Stimulated activated CD4-positive, alpha-beta T cell treated with anti-CD3 and anti-CD28 coated beads, Interleukin-15, amount 100 ng/mL, for 1 hour (primary cell): ENCODE results near the gene OTUB1.

Source experiments
- DNase-seq, 2 donors: peaks; one replicate each; pipeline ENCODE4 v3.0.0-alpha.2; 2020; ENCODE audit warnings: low read depth in 1 of 2, low spot score in 1 of 2

The OTUB1 gene

DNA sequence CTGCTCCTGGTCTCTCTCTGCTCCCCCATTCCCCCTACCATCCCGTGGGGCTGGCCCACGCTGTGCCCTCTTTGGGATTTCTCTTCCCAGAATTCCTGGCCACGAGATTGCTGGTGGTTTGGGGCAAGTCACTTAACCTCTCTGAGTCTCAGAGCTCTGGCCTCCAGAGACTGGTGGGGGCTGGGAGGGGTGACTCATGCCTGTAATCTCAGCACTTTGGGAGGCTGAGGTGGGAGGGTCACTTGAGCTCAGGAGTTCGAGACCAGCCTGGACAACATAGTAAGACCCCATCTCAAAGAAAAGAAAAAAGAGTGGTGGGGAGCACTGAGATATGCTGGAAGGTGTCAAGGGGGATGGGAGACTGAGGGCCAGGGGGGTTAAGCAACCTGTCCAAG, 18.3 kb downstream of the OTUB1 start:
- DNase-seq, result no peak

DNA sequence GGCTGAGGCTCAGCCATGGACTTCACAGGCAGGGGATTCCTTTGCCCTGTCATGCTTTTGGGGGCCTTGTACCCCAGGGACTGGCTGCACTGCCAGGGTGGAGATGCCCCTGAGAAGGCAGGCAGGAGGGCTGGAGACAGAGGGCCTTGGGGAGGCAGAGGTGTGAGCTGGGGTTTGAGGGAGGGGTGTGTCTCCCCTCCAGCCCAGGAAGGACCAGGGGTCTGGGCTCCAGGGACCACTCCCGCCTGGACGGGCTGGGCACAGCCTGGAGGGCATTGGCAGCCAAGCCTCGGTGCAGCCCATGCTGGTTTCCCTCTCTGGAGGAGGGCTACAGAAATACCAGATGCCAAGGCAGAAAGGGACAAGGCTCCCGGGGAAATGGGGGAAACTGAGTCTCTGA, 19.5 kb downstream of the OTUB1 start:
- no peak for DNase-seq

DNA sequence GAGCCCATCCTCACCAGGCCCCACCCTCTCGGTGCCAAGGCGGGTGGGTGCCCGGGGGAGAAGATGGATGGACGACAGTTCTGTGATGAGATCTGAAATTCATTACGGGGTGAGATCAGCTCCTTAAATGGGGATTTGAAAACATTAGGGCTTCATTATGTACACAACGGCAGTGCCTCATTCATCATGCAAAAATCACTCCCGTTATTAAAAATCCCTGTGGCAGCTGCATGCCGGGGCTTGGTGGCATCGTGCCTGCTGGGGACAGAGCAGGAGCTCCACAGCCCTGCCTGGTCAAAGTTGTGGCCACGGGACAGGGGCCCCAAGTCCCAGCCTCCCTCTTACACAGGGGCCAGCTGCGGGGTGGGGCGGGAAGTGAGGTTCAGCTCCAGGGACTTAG, 20.2 kb downstream of the OTUB1 start:
- DNase-seq, result no peak

DNA sequence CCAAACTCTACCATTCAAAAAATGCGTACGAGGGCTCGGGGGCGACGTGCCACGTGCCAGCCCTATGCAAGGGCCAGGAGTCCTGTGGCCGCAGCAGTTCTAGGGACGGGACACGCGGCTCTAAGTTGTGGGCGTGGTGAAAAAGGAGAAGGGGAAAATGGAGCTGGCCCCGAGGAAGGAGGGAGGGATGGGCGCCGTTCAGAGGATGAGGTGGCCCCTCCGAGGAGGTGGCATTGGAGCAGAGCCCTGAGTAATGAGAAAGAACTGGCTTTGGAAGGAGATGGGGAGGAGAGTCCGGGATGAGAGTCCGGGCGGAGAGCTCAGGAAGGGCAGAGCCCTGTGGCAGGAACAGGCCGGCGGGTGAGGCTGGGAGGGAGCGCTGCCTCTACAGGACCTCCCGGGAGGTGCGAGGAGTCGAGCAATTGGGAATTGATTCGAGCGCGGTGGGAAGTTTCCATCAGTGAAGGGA, 21.0 kb downstream of the OTUB1 start:
- no peak for DNase-seq

DNA sequence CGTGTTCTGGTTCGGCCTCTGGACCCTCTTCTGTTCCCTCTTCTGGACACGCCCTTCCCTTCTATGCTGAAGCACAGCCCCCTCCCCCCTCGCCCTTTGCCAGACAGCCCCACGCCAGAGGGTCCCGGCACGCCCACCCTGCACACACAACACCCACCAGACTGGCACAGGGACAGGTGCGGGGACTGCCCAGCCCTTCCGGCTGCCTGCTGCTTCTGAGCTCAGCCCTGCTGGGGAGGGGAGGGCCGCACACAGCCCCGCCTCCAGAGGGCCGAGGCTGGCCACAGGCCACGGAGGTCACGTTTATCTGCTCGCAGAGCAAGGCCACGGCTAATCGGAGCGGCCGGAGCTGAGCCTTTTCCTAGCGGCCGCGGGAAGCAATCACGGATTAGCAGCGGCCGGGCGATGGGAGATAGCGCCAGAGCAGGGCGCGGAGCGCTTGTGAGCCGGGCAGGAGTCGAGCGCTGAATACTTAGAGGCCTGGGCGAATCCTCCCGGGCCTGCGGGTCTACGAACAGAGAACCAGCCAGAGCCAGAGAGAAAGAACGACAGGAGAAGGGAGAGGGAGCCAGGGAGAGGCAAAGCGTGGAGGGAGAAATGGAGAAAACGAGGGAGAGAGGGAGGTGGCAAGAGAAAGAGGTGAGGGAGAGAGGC, 21.5 kb downstream of the OTUB1 start:
- no peak for DNase-seq

DNA sequence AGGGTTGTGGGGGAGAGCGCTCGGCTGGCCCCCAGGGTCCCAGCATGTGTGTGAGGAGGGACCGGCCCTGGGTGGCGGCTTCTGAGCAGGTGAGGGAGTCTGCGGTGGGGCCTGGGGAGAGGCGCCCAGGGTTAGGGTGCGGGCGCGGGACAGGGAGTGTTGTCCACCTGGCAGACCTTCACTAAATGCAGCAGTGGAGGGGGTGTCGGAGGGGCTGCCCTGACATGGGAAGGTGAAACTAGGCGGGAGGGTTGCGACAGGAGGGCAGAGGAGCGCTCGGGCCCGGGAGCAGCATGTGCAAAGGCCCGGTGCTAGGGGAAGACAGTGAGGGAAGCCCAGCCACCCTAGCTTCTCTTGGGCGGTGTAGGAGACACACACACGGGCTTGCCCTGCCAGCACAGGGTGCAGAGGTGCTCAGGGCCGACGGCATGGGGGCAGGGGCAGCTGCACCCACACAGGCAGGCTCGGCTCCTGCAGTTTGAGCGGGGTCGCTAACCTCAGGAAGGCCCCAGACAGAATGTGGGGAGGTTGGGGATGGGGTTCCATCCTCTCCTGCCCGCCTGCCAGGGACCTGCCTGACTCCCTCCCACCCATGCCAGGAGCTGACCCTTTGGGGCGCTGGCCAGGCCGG, 22.2 kb downstream of the OTUB1 start:
- no peak for DNase-seq

DNA sequence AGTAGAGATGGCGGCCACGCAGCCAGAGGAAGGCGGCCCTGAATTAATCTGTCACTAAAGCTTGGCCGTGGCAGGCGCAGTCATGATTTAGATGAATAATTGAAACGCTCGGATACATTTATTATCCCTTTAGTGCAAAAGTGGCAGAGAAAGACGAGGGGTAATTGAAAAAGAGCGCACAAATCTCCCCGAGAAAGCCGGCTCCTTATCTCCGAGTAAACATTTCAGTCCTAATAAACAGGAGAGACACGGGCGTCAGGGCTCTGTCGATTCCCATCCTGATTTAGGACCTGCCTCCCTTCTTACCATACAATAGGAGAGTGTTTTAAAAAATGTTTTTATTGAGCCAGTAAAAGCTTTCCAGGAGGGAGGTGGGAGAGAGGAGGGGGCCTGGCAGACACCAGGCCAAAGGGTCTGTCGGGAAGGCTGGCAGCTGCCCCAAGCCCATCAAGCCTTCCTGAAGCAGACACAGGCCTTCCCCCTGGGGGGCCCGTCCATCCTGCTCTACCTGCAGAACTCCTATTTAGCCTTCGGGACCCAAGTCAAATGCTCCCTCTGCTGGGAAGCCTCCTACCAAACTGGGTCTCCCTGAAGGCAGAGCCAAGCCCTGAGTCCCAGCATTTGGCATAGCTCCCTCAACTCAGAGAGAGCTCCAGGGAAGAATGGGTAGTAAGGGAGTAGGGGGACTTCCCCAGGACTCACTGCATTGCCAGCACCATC, 22.8 kb downstream of the OTUB1 start:
- DNase-seq, result no peak

DNA sequence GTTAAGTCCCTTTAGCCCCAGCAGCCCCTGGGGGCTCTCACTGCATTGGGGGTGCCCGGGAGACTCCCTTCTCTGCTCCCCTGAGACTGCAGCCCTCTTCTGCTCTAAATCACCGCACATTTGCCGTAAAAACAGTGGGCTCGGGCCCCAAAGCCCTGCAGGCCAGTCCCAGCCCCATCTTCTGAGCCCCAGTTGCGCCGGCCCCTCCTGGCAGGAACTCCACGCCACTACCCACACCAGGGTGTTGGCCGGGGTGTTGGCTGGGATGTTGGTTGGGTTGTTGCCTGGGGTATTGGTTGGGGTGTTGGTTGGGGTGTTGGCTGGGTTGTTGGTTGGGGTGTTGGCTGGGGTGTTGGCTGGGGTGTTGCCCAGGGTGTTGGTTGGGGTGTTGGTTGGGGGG, 23.5 kb downstream of the OTUB1 start:
- DNase-seq, result no peak

DNA sequence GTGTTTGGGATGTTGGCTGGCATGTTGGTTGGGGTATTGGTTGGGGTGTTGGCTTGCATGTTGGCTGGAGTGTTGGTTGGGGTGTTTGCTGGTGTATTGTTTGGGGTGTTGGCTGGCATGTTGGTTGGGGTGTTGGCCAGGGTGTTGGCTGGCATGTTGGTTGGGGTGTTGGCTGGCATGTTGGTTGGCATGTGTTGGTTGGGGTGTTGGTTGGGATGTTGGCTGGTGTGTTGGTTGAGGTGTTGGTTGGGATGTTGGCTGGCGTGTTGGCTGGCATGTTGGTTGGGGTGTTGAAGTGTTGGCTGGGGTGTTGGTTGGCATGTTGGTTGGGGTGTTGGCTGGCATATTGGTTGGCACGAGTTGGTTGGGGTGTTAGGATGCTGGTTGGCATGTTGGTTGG, 24.5 kb downstream of the OTUB1 start:
- no peak for DNase-seq

DNA sequence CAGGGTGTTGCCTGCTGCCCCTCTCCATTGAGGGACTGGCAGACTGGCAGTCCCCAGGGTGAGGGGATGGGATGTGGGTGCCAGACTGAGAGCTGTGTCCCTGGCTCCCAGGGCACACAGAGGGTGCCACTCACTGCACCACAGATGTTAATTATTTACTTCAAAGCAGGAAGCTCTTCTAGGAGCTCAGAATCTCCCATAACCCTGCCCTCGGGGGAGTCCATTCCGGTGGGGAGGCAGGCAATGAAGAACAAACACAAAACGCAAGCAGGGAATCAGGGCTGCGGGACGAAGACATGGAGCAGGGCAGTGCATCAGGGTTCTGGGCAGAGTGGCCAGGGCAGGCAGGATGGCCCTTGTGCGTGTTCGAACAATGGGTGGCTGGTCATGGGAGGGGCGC, 25.1 kb downstream of the OTUB1 start:
- no peak for DNase-seq

DNA sequence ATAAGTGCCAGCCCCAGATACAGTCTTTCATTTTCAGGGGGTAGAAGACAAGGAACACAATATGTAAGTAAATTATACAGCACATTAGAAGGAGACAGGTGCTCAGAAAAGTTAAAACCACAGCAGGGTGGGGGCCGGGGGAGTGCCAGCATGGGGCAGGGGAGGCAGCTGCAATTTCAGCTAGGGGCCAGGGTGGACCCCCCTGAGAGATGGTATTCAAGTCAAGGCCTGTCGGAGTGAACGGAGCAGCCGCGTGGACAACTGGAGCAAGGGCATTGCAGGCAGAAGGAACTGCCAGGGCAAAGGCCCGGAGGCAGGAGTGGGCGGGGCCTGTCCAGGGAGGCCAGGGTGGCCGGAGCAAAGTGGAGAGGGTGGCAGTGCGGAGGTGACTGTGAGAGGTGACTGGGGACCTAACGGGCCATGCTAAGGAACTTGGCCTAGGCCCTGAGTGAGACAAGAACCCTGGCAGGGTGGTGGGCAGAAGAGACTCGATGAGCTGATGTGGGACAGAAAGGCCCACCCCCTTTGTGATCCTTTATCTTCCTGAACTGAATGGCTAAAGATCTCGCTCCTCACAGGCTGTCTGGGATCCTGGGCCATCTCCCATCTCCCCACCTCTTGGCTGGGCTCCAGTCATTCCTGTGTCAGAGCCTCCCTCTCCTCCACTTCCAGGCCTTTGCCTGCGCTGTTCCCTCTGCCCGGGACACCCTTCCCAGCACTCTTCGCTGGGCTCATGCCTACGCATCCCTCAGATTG, 27.1 kb downstream of the OTUB1 start:
- no peak for DNase-seq

DNA sequence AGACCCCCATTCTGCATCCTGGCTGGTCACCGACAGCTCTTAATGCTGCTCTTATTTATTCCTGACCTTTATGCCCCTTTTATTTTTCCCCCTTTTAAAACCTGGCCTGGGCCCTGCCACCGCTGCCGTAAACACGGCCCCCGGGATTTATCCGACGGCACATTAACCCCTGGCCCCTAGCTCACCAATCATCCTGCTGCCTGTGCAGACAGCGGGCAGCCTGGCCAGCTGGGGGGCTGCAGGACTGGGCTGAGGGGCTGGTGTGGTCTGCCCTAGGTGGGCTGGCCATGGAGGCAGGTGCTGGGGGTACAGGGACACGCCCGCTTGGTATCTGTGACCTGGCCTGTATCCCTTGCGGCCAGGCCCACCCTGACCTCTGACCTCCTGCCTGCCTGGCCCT, 28.1 kb downstream of the OTUB1 start:
- DNase-seq, result no peak

DNA sequence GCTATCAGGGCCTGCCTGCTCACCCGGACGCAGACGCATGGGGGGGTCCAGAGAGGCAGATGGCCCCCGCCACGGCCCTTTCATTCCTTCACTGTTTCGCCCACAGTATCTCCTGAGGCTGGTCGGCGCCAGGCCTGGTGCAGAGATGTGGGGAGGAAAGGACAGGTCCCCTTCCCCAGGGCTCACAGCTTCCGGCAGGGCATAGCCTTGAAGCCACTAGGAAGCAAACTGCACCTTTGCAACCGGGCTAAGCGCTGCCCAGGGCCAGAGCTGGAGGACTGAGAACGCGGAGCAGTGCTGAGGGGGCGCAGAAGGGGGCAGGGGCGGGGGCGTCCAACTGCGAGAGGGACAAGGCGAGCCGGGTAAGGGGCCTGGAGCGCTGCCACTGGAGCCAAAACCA, 29.3 kb downstream of the OTUB1 start:
- DNase-seq, result no peak

DNA sequence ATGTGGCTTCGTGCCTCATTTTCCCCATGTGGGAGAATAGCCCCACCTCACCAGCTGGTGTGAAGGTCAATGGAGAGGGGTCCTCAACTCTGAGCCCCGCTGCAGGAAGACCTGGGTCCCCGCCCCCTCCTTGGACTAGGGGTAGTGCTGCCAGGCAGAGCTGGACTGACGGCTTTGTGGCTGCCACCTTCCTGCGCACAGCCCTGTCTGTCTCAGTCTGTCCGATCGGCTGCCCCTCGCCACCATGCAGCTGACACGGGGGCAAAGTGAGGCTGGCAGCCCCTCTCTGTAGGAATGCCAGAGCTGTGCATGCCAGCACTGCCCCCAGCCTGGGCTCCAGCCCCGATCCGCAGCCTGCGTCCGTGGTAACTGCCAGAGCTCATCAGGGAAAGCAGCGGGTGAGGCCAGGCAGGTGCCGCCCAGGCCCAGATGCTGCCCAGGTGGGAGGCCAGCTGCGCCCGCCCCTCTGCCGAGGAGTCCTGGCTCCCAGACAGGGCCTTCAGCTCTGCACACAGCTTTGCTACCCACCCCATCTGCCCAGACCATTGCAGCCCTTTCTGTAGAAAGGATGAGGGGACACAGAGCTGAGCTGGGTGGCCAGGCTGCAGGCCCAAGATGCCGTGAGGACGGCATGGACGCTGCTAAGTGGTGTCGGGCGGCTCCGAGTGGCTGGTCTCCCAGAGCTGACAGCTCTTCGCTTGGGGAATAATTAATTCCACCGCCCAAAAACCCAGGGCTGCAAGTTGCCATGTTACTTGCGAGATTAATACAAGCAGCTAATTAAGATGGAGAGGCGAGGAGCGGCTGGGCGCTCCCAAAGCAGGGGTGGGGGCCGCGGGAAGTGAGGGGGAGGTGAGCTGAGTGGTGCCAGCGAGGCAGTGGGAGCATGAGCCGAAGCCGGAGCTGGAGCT, 30.0 kb downstream of the OTUB1 start:
- no peak for DNase-seq

DNA sequence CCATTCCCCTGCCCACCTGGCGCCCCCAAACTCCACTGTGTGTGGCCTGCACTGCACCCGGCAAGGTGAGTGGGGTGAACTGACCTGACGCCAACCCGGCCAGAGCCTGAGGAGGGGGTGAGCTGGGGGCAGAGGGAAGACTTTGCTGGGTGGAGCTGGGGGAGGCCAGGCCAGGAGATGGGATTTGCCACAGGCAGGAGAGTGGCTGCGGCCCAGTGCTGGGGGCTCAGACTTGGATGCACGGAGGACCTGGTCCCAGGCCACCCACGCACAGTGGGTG, 31.6 kb downstream of the OTUB1 start:
- no peak for DNase-seq

DNA sequence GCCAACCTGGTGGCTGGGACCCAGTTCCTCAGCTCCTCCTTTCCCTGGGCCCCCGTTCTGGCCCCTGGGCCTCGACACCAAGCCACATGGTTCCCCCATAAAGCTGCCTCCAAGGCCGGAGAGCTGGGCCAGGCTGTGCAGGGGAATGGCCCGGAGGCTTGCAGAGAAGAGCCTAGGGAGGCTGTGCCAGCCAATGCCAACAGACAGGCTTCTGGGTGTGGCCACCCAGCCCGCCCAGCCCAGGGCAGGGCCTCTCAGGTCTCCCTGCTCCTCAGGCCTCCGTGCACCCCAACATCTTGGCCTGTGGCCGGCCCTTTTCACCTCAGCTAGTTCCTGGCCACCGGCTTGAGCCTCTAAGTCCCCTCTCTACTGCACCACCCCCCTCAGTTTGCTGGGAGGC, 32.1 kb downstream of the OTUB1 start:
- DNase-seq, result no peak

DNA sequence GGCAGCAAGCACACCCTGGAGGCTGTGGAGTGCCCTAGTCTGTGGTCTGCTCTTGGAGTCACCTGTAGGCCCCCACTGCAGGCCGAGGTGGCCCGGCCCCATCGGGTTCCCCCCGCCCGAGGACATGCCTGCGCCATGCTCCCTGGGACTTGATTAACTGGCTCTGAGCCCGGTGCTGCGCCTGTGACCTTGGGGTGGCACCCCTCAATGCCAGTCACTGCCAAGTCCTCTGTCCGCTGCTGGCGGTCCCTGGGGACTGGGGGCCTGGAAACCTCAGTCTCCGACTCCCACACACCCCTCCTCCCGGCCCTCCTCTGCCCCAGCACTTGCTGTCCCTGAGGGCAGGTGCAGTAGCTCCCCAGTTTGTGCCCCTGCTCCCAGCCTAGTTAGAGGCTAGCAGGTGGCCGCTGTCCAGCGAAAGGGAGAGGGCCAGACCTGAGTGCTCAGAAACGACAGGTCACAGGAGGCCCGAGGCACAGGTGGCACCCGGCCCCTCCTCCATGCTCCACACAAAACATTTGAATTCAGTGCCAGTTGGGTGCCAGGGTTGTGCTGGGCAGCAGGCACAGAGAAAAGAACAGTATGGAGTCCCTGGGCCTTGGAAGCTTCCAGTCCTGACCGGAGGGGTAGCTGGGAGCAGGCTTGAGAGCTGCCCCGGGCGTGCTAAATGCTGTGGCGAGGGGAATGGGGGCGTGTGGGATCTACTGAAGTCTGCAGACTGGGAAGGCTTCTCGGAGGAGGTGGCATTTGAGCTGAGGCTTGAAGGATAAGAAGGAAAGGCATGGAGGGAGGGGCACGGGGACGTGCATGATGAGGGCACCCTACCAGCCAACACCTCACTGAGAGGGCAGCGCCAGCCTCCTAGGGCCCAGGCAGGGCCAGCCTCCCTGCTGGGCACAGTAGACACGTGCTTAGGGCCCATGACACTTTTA, 33.1 kb downstream of the OTUB1 start:
- no peak for DNase-seq

DNA sequence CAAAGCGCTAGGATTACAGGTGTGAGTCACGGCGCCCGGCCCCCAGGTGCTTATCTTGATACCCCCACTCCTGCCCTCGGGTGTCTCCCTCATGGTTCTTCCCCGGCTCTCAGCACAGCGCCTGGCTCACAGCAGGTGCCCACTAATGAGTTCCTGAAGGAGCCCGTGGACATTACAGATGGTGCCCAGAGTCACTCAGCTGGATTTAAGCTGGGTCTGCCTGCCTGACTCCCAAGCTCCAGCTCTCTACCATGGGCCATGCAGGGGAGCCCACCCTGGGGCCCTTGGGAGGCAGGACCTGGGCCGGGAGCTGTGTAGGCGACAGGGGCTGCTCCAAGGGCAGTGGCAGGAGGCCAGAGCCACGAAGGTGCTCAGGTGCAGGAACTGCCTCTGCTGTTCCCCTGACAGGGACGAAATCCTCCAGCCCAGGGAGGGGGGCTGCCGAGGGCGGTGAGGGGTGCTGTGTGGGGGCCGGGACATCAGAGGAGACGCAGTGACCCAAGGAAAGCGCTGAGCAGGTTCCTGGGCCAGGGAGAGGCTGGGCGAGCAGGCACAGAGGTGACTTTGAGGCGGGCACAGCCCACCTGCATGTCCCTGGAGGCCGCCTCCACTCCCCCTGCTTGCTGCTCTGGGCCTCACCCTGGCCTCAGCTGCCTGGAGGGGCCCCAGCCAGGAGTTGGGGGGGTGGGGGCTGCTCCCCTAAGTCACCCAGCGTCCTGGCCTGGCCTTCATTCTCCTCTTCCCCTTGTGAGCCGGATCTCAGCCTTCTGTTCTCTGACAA, 34.9 kb downstream of the OTUB1 start:
- DNase-seq, result no peak

DNA sequence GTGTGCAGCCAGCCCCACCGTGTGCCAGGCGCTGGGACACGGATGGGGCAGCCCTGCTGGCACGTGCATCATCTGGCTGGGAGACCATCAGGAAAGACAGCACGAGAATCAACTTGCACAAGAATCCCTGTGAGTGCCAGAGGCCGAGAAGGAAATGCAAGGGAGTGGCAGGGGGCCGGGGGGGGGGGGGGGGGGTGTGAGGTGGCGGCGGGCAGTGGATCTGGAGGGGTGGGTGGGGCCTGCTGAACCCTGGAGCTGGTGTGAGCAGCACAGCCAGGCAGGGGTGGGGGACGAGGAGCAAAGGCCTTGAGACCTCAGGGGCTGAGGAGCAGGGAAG, 35.5 kb downstream of the OTUB1 start:
- DNase-seq, result no peak
